GM18909 (cell line): ENCODE measurements around the gene COLEC12.
"Not testable (repeated sequence)": the region's sequence is repeated elsewhere in the genome, so short reads cannot be mapped to it uniquely, and the experiment has no call there.

Source experiments
- ATAC-seq: cut with Tn5 transposase; IDR thresholded peaks from one replicate; pipeline ENCODE4 v1.9.1; 2021; ENCODE audit warnings: mild to moderate bottlenecking; ENCODE audit not compliant: unreplicated experiment, poor library complexity

Gene COLEC12

GRCh38 chr18:415617-416612 is 84.6 kb downstream of the COLEC12 start:
- no peak for ATAC-seq

GRCh38 chr18:415047-415446 is 85.5 kb downstream of the COLEC12 start:
- no peak for ATAC-seq

DNA sequence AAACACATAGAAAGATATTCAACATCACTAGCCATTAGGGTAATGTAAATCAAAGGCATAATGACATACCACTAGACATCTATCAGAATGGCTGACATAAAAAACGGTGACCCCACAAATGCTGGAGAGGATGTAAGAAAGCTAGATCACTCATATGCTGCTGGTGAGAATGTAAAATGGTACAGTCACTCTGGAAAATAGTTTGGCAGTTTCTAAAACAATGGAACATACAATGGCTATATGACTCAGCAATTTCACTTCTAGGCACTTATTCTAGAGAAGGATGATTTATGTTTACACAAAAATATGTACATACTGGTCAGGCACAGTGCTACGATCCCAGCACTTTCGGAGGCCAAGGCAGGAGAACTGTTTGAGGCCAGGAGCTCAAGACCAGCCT is 87.3 kb downstream of the COLEC12 start:
- no peak for ATAC-seq

DNA sequence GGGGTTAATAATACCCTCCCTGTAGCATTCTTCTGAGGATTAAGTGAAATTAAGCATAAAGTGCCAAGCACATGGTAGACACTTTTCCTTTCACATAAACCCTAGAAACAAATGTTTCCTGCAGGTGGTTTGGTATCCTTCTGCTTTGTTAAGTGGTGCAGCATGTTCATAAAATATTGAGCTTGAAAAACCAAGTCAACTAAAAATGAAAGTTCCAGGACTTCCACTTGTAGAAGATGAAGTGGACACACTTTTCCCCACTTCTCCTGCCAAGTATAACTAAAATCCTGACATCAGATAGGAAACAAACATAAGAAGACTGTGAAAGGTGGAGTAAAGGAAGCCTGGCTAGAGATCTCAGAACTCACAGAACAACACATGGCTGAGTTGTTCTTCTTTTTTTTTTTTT is 90.5 kb downstream of the COLEC12 start:
- ATAC-seq, result no peak

DNA sequence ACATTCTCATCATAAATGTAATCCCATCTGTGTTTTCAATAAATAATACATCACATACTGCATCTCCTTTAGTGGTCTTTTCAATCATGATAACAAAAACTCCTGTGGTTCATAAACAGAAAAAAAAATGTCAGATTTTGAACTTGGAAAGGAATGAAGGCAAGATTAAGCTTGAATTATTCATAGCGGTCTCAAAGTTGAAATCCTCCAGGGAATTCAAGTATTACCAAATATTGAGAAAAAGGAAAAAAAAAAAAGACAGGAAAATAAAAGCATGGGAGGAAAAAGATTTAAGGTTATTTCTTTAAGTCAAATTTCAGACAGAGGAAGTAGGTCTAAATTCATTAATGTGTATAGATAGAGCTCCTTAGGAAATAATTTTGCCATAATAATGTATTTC is 92.1 kb downstream of the COLEC12 start:
- no peak for ATAC-seq

- no peak for ATAC-seq
Measured at GRCh38 chr18:407626-408224, 92.8 kb downstream of the COLEC12 start.

GRCh38 chr18:407191-407590 is 93.3 kb downstream of the COLEC12 start:
- no peak for ATAC-seq

DNA sequence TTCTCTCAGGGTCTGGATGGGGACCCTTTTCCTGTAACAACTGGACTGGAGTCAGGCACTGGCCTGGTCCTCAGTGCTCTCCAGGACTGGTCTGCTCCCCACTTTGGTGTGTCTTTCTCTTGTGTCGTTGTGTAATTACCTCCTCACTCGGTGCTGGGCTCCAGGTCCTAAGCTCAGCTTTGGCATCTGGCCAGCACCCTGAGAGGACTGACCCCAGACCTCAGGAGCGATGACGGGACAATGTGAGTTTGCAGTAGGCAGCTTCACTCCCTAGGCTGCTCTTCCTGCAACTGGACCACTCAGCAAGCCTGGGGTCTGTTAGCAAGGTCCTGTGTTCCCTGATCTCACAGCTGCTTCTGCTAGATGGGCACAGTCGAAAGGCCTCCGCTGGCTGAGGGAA is 93.8 kb downstream of the COLEC12 start:
- no peak for ATAC-seq

DNA sequence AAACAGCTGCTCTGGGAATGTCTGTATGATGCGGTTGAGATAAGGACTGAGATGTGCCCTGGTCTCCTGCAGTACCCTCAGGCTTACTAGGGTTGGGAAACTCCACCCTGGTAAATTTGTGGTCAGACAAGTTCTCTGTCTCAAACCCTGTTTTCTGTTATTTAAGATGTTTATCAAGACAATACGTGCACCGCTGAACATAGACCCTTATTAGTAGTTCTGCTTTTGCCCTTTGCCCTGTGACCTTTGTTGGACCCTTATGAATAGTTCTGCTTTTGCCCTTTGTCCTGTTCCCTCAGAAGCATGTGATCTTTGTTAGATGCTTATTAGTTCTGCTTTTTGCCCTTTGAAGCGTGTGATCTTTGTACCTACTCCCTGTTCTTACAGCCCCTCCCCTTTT is 95.5 kb downstream of the COLEC12 start:
- ATAC-seq, result not testable (repeated sequence)

DNA sequence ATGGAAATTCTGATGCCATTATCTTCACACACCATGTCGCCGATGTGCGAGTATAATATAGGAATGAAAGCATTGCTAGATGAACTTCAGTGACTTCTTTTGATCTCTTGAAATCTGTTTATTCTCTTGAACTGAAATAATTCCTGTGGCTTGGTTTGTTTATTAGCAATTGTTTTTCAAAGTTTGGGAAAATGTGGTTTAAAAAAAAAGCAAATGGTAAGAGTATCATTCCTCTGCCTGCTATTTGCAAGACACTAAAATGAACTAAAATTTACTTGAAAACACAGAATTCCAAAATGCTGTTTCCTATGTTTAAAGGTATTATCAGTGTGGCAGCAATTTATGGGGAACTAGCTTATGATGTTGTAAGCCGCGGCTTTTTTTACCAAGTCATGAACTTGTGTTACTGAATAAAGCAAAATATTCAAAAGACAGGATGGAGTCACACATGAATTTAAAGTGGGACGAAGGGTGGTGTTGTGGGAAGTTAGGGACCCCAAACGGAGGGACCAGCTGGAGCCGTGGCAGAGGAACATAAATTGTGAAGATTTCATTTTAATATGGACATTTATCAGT is 96.4 kb downstream of the COLEC12 start:
- no peak for ATAC-seq

- ATAC-seq, result no peak
Measured at GRCh38 chr18:402129-402528, 98.4 kb downstream of the COLEC12 start.

GRCh38 chr18:400456-400855 is 100.0 kb downstream of the COLEC12 start:
- ATAC-seq, result no peak

GRCh38 chr18:399631-400135 is 100.8 kb downstream of the COLEC12 start:
- no peak for ATAC-seq

DNA sequence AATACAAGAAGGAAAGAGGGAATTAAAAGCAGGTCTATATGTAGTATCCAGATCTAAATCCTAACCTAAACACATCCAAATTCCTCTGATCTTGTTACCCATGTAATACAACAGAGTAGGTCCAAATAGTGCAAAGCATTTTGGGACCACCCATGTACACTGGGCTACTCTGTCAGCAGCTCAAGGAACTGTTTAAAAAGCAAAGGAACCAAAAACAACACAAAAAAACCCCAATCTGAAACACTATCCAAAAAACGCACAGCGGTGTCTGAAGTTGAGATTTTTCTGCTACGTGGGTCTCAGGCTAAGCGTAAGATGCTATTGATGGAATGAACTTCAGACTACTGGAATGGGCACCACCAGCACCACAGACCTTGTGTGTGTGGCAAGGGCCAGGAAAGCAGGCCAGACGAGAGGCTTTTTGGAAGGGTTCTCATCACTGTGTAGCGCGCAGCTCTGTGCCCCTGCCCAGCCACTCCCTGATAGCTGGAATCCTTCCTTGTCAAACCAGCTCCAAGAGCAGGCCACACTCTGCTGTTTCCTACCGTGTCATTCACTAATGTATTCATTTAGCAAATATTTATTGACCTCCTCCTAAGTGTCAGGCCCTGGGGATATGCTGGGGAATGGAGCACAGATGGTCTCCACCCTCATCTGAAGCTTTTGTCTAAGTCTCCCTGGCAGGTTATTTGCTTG is 101.4 kb downstream of the COLEC12 start:
- ATAC-seq, result no peak

GRCh38 chr18:396556-396955 is 103.9 kb downstream of the COLEC12 start:
- no peak for ATAC-seq

DNA sequence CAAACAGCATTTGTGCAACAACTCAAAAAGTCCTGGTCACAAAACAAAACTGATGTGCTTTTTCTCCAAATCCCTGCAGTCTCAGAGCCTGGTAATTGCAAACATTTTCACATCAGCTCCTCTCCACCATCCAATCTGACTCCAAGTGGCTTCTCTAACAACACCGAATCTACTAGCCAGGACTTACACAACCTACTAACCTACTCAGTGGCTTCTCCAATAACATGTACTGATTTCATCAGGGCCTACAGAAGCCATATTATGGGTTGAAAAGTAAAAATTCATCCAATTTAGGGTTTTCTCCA is 104.3 kb downstream of the COLEC12 start:
- ATAC-seq, result no peak

DNA sequence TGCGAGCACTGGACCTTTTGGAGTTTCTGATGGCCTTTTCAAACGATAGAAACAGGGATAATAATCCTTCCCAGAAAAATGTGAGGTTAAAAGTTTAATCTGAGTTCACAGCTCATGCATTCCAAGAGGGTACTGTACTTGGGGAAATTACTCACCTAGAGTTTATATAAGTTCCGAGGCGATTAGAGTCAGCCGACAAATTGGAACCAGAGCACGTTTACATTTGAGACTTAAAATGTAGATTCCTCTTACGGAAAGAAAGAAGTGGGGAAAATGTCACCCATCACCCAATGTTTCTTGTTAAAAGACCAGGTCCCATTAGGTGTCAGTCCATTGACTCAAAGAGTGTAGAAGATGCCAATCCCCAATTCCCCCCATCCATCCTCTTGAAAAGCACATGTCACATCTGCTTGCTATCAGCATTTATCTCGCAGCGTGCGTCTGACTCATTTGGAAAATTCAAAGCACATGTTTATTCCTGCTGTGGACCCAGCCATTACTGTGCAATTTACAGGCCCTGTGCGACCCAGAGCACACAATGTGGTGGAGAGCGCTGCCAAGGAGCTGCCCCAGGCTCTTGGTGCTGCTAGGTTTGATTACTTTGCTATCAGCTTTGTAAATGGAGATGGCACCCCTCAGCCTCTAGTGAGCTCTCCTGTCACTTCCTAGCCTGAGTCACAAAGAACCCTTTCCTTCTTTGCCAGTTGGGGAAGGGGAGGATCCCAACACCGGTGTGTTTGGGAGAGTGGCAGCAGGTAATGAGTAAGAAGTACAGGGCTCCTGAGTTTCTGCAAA is 104.8 kb downstream of the COLEC12 start:
- ATAC-seq, result no peak

GRCh38 chr18:394987-395362 is 105.5 kb downstream of the COLEC12 start:
- ATAC-seq, result no peak

GRCh38 chr18:394262-394986 is 106.1 kb downstream of the COLEC12 start:
- no peak for ATAC-seq
